HG02943 (cell line): ENCODE measurements around the gene CUBN.

Experiments
- ATAC-seq: cut with Tn5 transposase; IDR thresholded peaks from one replicate; pipeline ENCODE4 v1.9.1; 2021; ENCODE audit warnings: mild to moderate bottlenecking, low read depth, moderate library complexity; ENCODE audit not compliant: unreplicated experiment

CUBN gene

DNA sequence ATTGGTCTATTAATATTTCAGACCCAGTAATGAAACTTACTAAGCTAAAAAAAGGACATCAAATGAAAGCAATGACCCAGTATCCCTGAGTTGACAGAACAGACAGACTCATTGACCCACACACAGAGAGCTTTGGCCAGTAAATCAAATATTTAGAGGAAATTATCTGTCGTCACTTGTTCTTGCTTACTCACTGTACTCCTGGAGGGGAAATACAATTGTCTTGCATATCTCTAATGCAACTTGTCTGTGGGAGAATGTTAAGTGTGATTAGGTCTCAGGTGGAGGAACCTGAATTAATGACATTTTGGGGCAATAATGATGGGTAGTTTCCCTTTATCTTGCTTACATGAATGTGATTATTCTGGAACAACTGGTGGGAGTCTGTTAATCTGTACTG lies 80.4 kb downstream of the CUBN start:
- ATAC-seq = no peak

DNA sequence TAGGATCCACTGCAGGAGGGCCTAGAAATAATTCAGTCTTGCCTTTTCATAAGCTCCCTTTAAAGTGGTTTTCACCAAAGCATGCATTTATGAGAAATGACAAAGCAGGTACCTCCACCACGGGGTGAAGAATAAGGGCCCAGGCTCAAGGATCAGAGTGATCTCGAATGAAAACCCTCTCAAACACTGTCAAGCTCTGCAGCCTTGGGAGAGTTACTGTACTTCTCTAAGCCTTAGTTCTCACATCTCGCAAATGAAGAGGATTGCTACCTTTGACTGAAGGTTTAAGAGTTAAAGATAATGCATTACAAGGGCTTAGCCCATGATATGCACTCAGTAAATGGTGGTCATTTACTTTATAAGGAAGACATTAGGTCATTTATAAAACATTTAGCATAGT lies 81.7 kb downstream of the CUBN start:
- ATAC-seq = no peak

DNA sequence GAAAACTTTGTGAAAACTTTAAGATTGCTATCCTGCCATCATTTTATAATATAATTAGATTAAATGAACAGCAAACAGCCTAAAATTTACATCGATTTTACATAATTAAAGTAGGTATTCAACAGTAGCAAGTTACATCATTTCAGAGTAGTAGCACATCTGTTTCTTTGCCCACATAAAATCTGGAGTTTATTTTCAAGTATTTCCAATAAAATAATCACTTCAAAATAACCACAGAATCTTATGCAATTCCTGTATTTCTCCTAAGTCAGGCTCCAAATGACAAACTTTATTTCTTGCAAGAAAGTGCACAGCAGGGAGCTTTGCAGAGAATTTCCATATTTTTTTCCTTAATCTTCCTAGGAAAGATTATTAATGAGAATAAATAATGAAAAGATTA lies 82.6 kb downstream of the CUBN start:
- no peak for ATAC-seq

DNA sequence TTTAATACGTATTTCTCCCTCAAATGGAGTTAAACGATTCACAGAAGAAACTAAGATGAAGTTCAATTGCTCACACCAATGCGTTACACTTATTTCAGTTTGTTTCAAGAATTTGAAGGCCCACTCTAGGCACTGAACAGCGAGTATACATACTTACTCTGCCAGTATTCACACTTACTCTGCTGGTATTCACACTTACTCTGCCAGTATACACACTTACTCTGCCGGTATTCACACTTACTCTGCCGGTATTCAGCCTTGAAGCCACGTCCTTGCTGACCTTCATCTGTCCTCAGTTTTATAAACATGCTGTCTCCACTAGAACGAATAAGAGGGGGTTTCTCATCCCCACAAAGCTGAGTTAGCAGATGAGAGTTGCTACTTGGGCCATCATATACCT lies 86.0 kb downstream of the CUBN start:
- ATAC-seq = no peak

GRCh38 chr10:17041626-17042520 lies 87.7 kb downstream of the CUBN start:
- ATAC-seq = no peak

GRCh38 chr10:17038627-17039026 lies 91.0 kb downstream of the CUBN start:
- no peak for ATAC-seq

DNA sequence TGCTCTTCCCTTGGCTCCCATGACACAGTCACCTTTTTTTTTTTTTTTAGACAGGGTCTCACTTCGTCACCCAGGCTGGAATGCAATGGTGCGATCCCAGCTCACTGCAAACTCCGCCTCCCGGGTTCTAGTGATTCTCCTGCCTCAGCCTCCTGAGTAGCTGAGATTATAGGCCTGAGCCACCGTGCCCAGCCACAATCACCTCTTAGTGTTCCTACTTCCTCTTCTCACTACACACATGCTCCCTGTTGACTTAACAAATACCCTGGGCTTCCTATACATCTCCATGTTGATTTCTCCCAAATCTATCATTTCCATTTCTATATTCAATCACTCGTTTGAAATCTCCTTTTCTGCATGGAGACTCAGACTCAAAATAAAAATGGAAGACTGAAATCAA lies 91.7 kb downstream of the CUBN start:
- no peak for ATAC-seq

DNA sequence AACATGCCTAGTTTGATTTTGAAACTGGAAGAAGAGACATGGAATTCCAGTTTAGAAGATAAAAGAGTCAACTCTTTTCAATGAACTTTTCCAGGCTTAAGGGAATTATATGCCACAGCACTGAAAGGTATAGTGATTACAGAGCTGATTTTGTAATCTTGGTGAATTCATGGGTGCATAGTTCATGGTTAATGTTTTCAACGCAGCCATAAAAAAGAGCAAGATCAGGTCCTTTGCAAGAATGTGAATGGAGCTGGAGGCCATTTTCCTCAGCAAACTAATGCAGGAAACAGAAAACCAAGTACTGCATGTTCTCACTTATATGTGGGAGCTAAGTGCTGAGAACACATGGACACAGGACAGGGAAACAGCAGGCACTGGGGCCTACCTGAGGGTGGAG lies 94.2 kb downstream of the CUBN start:
- ATAC-seq = no peak

GRCh38 chr10:17033529-17034260 lies 95.9 kb downstream of the CUBN start:
- no peak for ATAC-seq

DNA sequence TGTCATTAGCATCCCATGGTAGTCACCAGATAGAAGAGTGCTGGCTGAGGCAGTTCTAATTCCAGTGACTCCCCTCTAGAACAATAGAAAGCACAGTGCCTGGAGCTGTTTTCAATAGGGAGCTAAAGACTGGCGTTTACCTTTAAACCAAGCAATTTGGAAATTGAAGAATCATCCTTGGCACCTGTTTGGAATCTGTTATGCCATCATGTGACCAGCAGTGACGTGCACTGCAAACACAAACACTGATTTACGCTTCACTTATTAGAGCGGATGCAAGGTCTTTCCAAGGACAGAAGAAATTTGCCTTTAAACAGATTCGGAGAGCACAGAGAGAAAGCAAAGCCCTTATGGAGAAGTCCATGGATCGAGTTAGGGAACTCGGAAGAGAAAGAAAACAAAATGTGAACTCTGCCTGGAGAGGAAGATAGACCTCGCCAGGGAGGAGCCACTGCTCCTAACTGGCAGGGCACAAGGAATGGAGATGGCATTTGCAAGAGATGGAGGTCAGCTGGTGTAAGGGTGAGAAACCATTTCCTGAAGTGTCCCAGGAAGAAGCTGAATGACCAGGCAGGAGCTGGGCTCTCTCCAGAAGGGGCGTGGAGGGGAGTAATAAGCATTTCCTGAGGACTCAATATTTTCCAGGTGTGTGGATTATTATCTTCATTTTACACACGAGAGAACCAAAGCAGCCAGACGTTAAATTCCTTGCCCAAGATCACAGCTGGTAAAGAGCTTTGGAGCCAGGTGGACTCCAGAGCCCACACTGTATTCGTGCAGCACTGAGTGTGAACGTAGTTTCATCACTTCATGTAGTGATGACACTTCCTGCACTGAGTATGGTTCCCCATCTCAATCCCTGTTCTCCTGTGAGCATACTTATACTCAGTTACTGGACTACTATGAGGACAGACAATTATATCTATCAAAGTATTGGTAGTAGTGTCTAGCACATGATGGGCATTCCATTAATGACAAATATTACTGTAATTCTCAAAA lies 97.7 kb downstream of the CUBN start:
- ATAC-seq = no peak

DNA sequence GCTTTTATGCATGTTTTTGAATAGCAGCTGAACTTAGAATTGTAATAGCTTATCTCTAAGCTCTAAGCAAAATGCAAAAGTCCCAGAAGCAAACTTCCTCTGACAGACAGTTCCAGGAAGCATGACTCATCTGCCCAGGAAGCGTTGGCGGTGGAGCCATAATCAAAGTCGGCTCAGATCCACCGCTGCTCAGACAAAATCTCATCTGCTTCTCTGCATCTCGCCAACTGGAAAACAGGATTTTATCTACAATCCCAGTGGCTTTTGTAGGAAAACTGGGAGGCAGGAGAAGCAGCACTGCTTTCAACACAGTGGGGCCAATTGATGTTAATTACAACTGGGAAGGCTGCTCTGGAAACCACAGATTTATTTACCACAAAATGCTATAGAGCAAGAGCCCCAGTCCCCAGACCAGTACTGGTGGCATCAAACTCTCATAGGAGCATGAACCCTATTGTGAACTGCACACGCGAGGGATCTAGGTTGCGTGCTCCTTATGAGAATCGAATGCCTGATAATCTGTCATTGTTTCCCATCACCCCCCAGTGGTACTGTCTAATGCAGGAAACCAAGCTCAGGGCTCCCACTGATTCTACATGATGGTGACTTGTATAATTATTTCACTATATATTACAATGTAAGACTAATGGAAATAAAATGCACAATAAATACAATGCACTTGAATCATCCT lies 99.9 kb downstream of the CUBN start:
- ATAC-seq = no peak

- no peak for ATAC-seq
Measured at GRCh38 chr10:17029239-17029580, 100.4 kb downstream of the CUBN start.

GRCh38 chr10:17028798-17029197 lies 100.8 kb downstream of the CUBN start:
- ATAC-seq = no peak

DNA sequence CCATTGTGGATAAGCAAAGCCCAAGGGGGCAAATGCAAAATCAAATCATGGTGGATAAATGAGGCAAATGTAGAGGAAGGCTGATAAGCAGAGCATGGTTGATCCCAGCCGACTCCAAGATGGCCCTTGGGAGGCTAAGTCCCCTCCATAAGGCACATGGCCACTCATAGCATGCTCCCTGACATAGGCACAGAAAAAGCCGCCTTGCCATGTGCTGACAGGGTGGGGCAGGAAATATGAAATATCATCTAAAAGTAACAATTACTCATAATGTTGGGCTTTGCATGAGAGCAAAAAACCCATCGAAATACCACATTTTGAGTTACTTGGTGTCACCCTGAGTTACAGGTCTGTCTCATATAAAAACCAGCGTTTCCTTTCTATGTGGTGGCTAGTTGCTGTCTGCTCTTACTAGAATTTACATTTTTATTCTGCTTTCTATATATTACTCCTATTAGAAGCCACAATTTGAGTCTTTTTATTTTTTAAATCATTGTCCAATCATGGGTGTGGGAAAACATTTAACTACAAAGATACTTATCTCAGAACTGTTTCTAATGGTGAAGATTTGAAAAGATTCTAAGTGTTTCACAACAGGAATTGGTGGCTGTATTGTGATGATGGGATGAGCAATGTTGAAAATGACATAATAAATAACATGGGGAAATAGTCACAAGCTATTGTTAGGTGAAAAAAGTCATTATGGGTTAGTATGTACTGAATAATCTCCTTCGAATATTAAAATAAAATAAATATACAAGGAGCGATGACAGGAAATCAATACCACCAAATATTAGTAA lies 102.7 kb downstream of the CUBN start:
- no peak for ATAC-seq

DNA sequence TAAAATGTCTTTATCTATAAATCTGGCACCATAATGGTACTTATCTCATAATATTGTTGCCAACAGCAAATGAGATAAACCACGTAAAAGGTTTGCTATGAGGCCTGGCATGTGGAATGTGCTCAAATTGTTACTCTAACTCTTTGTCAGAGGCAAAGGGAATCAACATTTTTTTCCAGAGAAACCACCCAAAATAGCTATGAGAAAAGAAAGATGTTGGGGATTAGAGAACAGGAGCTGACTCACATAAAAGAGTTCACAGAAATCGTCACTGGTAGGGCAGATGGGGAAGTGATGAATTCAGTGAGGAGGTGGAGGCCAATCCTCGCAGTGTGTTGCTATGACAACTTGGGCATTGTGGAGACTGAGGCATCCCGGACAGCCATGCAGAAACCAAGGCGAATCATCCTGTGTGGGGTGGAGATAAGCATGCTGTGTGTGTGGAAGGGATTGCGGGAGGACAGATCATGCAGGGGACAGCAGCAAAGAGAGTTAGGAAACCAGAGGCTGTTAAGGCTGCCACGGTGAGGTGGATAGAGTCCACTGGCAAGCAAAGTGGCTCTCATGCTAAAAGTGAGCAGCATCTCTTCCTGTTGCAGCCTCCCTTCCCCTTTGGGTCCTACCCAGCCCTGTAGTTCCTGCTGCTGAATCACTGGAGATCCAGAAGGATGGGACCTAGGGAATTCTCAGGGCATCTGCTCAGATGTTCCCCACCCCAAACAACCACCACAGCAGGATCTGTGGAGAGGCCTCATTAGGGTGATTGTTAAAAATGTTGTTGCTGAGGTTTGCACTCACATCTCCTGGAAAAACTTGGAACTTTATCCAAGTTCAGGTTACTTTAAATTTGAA lies 103.9 kb downstream of the CUBN start:
- ATAC-seq = no peak

- no peak for ATAC-seq
Measured at GRCh38 chr10:17024461-17024860, 105.2 kb downstream of the CUBN start.

DNA sequence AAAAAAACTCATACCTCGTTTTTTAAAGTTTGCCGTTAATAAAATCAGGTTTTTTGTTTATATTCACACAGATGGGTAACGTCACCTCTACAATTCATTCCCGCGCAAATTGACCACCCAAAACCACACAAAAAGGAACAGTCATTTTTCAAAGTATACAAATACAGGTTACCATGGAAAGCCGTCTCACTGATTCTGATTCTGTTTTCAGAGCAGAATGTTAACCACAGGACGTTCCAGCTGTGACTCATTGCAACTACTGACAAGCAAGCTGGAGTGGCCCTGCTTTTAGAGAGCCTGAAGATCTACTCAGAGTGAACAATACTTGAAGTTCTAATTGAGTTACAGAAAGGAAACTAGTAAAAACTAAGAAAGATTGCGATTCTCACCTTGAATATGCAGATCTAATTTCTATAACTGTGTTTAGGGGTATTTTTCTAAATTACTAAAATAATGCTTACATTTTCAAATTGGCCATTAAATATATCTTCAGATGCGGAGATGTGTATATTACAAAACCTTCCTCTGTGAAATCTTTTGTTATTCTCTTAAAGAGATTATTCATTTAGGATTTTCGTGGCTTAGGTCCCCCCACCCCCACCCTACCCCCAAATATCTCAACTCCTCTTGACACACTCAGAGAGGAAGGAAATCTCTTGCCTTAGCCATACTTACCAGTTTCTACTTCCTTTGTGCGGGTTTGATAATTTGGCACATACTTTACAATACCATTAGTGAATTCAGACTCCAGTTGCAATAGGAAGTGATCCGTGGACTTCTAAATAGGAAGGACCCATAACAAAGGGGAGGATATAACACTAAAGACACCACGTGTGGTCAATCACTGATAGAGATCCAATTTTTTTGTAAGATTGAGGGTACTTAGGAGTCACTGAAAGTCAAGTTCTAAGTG lies 106.0 kb downstream of the CUBN start:
- peak; percentile 95 for ATAC-seq
